ENCODE measurements around the gene GAD2. TPM values are rescaled to one million over a fixed set of nuclear protein-coding genes. Genes with fewer than 3 reads are reported as not detected.

Gene GAD2
- total RNA-seq, 4 donors from 2014 or later = not detected

GRCh38 chr10:26269754-26270153 lies 53.2 kb downstream of the GAD2 start:
- no peaks in the 10 kb centered on the region for H3K36me3 ChIP-seq
- TF ChIP-seq CTCF (IDR thresholded peaks at IDR 0.05) = peak in 2 of 6 experiments; percentile 16 to 24
- TF ChIP-seq POLR2A (IDR thresholded peaks at IDR 0.05) = no peak
- DNase-seq = no peak

GRCh38 chr10:26274391-26274790 lies 57.8 kb downstream of the GAD2 start:
- Histone ChIP-seq H3K4me1 (no peaks in the 10 kb centered on the region), H3K27ac (no peak overlapping the region), H3K4me3 (replicated peaks in 1 of 3) (no peak overlapping the region), H3K27me3 (no peaks in the 10 kb centered on the region), H3K9me3 (no peaks in the 10 kb centered on the region), H3K36me3 (no peaks in the 10 kb centered on the region)
- TF ChIP-seq CTCF (IDR thresholded peaks at IDR 0.05) (no peak), POLR2A (IDR thresholded peaks at IDR 0.05) (no peak)
- no peak for DNase-seq
- 67 to 76% methylated on average over 5 of the region's 5 CpGs for WGBS, 2 donors
- intact Hi-C loops (cut with DNase I) = no loop called here

More at GRCh38 chr10:26269754-26270153, 53.2 kb downstream of the GAD2 start:
- H3K27me3 ChIP-seq = no peaks in the 10 kb centered on the region
- no peaks in the 10 kb centered on the region for H3K9me3 ChIP-seq
- intact Hi-C loops (cut with DNase I) = no loop called here
- H3K27ac ChIP-seq = no peak overlapping the region
- H3K4me1 ChIP-seq = no peaks in the 10 kb centered on the region
- no peak overlapping the region for H3K4me3 ChIP-seq (replicated peaks in 1 of 3)
- WGBS, 2 donors = 18 to 25% methylated on average over 8 of the region's 8 CpGs

- 90 to 94% methylated on average over 3 of the region's 3 CpGs for WGBS, 2 donors
- Histone ChIP-seq H3K4me3 (replicated peaks in 1 of 3) (no peak overlapping the region), H3K4me1 (no peaks in the 10 kb centered on the region), H3K27me3 (no peaks in the 10 kb centered on the region), H3K36me3 (no peaks in the 10 kb centered on the region), H3K9me3 (no peaks in the 10 kb centered on the region), H3K27ac (no peak overlapping the region)
- DNase-seq = no peak
- TF ChIP-seq CTCF (IDR thresholded peaks at IDR 0.05) (no peak), POLR2A (IDR thresholded peaks at IDR 0.05) (no peak)
- intact Hi-C loops (cut with DNase I) = no loop called here
These were observed 61.7 kb downstream of the GAD2 start for GRCh38 chr10:26278295-26278694.

GRCh38 chr10:26290236-26290635 lies 73.7 kb downstream of the GAD2 start:
- intact Hi-C loops (cut with DNase I) = no loop called here
- Histone ChIP-seq H3K27ac (no peak overlapping the region), H3K36me3 (no peaks in the 10 kb centered on the region), H3K27me3 (no peaks in the 10 kb centered on the region), H3K4me1 (no peaks in the 10 kb centered on the region), H3K9me3 (no peaks in the 10 kb centered on the region), H3K4me3 (replicated peaks in 1 of 3) (no peak overlapping the region)
- DNase-seq = no peak
- WGBS, 2 donors = 63 to 66% methylated on average over 4 of the region's 4 CpGs
- TF ChIP-seq CTCF (IDR thresholded peaks at IDR 0.05) (no peak), POLR2A (IDR thresholded peaks at IDR 0.05) (no peak)

GRCh38 chr10:26291721-26292480 lies 75.3 kb downstream of the GAD2 start:
- TF ChIP-seq CTCF (IDR thresholded peaks at IDR 0.05) (no peak), POLR2A (IDR thresholded peaks at IDR 0.05) (no peak)
- no peaks in the 10 kb centered on the region for H3K9me3 ChIP-seq
- WGBS, 2 donors = 37 to 45% methylated on average over 13 of the region's 13 CpGs

More at GRCh38 chr10:26291721-26292480, 75.3 kb downstream of the GAD2 start:
- Histone ChIP-seq H3K4me3 (replicated peaks in 1 of 3) (no peak overlapping the region), H3K4me1 (no peaks in the 10 kb centered on the region), H3K36me3 (no peaks in the 10 kb centered on the region), H3K27ac (no peak overlapping the region), H3K27me3 (no peaks in the 10 kb centered on the region)
- no peak for DNase-seq
- intact Hi-C loops (cut with DNase I) = no loop called here

Data from thyroid gland (tissue), 4 donors.